Activated T-cell treated with anti-CD3 and anti-CD28 coated beads, Interleukin-2, amount 50 U/mL, for 48 hours (primary cell): ENCODE results near the gene HDLBP.
A peak's percentile ranks its signal among the peaks of the same experiment; 100 is the strongest.

Experiments
- DNase-seq, 2 experiments: peaks; one replicate each; pipeline ENCODE4 v3.0.0-alpha.2; 2020

Gene HDLBP

DNA sequence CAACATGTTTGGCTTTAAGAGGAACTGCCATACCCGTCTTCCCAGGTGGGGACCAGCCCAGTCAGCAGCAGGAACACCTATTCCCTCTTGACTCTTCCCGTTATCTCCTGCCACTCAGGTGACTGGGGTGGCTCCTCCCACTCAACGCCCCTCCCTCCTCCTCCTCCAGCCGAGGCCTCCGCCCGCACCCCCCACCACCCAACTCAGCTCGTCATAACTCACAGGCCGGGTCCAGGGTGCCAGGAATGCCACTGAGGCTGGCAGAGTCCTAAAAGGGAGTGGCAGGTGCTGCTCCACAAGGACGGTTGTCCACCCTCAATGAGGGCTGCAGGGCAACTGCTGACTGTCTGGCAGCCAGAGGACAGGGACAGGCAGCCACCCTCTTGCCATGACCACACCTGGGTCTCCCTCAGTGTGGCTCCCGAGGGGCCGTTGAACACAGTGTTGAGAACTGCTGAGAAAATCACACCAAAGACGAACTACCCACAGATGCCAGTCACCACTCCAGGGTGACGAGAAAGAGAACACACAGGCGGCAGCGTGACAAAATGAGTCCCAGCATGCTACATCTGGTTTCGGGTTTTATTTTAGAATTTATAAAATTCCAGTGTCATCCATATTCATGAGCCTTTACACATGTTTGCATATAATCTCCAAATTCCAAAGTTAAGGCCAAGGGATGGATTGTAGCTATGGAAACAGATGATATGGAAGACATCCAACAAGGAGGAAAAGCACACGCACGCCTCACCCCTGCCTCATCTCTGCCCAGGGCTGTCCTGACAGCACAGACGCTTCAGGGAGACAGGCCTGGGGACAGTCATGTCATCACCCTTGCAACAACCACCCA lies 88.5 kb downstream of the HDLBP start:
- DNase-seq: no peak

DNA sequence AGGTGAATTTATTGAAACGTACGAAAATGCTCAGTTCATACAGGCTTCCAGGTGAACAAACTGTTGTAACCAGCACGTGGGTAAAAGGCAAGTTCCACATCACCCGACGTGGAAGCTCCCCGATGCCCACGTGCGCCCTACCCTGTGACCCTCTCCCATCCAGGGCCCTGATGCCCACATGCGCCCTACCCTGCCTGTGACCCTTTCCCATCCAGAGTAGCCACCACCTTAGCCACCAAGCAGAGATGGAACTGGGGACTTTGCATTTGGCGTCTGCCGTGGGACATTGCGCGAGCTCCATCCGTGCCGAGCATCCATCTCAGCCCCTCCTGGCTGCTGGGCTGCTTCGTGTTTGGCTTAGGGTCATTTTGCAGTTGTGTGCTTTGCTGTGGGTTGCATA lies 89.5 kb downstream of the HDLBP start:
- no peak for DNase-seq

DNA sequence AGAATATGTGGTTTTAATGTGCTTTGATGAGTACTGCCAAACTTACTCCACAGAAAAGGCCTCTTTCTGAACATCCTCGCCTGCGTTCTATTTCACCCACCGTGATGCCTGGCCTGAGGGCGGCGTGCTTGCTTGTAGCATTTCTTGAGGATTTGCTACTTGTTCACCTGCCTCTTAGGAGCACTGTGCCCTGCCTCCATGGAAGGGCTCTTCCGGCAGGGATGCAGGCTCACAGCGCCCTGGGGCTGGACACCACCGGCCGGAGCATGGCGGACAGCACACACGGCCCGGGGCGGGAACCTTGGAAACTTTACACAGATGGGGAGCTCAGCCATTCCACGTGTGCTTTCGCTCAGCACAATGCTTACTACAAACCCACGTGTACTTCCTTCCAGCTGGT lies 89.9 kb downstream of the HDLBP start:
- no peak for DNase-seq

DNA sequence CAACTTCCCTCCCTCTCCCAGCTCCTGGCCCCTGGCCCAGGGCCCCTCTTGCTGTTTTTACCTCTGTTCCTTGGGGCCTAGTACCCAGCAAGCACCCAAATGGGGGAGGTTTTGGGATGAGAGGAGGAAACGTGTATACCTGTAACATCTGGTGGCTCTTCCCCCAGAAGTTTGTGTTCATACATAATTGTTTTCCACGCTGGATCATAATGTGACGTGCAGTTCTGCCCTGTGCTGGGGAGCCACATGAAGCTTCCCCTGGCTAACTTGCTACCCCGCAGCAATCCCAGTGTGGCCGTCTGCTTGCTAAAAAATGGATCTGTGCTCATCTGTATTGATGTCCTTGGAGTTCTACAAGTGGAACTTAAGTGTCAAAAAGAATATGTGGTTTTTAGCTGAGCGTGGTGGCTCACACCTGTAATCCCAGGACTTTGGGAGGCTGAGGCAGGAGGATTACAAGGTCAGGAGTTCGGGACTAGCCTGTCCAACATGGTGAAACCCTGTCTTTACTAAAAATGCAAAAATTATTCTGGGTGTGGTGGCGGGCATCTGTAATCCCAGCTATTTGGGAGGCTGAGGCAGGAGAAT lies 90.5 kb downstream of the HDLBP start:
- no peak for DNase-seq

DNA sequence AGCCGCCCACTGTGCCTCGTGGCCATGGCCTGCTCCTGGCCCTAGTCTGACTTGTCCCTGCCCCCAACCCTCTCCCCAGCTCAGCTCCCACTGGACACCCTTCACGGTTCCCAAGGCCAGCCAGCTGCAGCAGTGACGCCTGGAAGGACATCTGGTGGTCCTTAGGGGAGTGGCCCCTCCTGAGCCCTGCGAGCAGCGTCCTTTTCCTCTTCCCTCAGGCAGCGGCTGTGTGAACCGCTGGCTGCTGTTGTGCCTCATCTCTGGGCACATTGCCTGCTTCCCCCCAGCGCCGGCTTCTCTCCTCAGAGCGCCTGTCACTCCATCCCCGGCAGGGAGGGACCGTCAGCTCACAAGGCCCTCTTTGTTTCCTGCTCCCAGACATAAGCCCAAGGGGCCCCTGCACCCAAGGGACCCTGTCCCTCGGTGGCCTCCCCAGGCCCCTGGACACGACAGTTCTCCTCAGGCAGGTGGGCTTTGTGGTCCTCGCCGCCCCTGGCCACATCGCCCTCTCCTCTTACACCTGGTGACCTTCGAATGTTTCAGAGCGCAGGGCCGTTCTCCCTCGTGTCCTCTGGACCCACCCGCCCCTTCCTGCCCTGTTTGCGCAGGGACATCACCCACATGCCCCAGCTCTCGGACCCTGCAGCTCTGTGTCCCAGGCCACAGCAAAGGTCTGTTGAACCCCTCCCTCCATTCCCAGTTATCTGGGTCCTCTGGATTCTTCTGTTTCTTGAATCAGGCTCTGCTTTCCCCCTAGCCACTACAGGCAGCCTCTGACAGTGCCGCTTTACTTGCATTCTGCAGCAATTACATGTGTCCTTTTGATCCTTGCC lies 91.2 kb downstream of the HDLBP start:
- no peak for DNase-seq

DNA sequence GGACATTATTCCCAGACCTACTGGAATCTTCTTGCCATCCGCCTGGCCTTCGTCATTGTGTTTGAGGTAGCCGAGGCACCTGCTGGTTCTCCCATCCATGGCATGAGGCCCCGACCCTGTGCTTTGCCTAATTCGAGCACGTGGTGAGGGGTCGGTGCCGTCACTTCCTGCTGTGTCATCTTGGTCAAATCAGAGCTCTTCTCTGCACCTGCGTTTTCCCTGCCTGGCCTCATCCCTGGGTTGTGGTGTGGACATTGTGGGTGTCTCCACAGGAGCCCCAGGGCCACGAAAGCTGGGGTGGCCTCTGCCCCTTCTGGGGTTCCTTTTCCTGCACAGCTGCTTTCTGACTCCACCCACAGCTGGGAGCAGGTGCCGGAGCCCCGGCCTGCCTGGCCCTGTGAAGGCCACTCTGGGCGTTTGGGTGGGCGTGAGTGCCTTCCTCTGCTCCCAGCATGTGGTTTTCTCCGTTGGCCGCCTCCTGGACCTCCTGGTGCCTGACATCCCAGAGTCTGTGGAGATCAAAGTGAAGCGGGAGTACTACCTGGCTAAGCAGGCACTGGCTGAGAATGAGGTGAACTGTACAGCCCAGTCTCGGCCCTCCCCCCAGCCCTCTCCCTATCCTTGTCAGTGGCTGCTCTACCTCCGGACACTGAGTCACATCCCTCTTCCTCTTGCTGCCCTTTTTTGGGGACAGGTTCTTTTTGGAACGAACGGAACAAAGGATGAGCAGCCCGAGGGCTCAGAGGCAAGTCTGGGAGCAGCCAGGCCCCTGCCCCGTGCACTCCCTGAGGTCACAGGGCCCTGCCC lies 92.1 kb downstream of the HDLBP start:
- DNase-seq: no peak

DNA sequence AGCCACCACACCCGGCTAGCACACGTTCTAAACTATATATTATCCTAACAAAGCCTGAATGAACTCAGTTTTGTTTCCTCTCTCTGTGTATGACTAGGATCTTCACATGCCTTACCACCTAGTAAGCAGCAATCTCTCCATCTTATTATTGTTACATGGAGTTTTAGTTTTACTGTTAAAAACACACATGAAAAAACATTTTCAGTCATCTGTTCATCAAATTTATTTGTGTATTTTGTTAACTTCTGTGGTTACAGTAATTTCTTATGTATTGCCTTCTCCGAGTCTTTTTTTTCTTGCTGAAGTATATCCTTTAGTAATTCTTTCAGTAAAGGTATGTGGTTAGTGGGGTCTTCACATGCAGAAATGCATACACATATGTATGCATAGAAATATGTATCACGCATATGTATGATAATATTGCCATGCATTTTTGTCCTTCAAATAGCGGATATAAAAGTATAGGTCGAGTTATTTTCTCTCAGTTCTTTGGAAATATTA lies 95.6 kb downstream of the HDLBP start:
- DNase-seq: no peak

DNA sequence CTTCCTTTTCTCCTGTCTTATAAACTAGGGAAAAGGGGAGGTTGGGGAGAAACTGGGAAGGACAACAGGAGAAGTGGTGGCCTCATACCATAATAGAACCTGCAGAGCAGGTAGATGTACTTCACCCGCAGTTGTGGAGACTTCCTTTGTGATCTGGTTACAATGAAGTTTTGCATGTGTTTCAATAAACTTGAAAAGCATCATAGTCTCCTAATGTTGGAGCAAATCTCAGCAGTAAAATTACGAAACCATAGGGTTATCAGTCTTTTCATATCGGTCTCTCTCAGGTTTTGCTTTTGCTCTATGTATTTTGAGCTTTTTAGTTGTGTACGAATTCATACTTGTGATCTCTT lies 96.5 kb downstream of the HDLBP start:
- DNase-seq: no peak

DNA sequence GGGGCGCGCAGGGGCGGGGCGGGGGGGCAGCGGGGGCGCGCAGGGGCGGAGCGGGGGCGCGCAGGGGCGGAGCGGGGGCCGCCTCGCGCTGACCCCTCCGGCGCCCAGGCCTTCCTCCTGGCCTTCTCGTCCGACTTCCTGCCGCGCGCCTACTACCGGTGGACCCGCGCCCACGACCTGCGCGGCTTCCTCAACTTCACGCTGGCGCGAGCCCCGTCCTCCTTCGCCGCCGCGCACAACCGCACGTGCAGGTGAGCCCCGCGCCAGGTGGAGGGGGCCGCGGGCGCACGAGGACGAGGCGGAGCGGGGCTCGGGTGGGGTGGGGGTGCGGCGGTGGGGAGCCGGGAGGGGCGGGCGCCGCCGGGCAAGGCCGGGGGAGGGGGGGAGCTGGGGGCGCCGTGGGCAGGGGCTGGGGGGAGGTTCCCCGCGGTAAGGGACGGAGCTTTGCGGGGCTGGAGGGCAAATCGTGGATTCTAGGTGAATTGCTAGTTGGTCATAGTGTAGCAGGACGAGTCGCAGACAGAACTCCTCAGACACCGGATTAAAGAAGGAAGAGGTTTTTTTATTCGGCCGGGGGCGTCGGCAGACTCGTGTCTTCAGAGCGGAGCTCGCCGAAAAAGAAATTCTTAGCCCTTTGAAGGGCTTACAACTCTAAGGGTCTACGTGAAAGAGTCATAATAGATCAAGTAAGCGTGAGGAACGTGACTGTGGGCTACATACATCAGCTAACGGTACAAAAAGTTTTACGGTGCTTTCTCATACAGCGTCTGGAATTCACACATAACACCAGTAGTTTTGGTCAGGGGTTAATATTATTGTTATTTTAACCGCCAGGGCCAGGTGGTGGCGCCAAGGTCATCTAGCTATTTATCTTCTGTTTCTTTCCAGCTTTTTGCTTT lies 97.1 kb downstream of the HDLBP start:
- peak; percentile 41 to 58 for DNase-seq

DNA sequence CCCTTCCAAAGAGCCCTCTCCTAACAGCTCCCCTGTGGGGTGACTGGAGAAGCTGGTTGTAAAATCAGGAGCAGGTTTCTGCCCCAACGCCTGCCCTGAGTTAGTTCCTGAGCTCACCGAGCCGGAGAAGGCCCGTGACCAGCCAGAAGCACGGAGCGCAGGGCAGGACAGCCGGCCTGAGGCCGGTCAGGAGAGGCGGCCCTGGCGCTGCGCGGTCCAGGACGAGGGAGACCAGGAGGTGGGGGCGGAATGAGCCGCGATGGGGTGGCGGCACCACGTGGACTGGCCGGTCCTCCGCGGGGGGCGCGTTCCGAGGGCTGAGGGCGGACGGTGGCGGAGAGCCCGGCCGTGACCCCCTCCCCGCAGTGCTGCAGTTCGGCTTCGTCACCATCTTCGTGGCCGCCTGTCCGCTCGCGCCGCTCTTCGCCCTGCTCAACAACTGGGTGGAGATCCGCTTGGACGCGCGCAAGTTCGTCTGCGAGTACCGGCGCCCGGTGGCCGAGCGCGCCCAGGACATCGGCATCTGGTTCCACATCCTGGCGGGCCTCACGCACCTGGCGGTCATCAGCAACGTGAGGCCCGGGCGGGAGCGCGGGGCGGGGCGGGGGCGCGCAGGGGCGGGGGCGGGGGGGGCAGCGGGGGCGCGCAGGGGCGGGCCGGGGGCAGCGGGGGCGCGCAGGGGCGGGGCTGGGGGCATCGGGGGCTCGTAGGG lies 98.0 kb downstream of the HDLBP start:
- DNase-seq: peak; percentile 50 to 62

DNA sequence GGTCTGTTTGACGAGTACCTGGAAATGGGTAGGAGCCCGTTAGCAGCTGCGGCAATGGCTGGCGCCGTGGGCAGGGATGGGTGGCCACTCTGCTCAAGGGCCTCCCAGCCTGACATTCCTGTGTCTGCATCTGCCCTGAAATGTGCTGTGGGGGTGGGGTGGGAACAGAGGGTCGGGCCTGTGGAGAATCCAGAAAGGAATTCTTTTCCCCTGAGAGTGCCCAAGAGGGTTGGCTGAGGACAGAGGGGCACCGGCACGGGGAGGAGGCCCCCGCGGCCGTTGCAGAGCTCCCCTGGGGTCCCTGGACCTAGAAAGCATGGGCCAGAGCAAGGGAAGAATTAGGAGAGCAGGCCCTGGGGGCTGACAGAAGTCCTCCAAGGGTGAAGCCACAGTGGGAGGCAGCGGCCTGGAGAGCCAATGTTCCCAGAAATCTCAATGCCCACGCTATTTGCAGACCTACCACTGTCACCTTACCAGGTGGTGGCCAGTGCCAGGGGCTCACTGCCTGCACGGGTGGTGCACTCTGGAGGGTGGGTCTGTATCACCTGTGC lies 99.2 kb downstream of the HDLBP start:
- DNase-seq: no peak

DNA sequence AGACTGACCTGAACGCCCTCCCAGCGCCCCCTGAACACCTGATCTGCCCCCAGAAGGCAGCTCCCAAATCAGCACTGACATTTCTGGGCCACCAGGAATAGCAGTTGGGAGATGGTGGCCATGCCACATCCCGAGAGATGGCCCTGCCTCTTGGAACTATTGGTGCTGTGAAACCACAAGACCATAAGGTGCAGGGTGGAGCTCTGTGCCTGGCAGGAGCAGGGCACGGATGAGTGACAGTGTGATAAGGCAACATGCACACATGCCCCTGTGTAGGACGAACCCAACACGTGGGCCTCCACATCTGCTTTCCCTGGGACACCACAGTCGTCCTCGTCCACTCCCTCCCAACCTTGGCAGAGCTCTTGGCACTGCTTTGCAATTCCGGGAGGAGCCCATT lies 100.1 kb downstream of the HDLBP start:
- no peak for DNase-seq

DNA sequence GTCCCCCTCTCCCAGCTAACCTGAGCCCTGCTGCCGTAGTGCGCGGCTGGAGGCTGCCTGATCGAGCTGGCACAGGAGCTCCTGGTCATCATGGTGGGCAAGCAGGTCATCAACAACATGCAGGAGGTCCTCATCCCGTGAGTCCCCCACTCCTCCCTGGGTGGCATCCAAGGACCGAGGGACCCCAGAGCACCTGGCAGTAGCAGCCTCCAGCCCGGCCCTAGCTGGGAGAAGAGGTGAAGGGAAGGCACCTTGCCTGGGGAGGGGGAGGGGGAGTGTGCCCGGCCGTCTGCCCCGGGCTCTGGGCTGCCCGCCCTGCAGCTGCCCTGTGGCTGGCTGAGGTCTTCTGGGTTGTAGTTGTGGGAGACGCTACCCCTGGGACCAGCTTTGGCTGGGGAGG lies 100.7 kb downstream of the HDLBP start:
- DNase-seq: no peak

DNA sequence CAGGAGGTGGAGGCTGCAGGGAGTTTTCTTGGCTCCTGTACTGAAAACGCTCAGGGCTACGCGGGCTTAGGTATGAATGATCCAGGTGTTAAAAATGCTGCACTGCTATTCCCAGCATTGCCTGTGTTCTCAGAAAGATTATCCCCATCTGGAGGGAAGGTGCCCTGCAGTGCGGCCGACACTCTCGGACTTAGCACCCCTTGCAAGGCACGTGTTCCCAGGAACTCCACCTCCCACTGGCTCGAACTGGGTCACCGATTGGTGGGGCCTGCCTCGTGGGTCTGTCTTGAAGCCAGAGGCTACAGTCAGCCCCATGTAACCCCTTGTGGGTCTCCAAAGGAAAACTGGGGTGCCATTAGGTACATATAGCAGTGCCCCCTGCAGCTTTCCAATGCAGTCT lies 101.3 kb downstream of the HDLBP start:
- DNase-seq: no peak

DNA sequence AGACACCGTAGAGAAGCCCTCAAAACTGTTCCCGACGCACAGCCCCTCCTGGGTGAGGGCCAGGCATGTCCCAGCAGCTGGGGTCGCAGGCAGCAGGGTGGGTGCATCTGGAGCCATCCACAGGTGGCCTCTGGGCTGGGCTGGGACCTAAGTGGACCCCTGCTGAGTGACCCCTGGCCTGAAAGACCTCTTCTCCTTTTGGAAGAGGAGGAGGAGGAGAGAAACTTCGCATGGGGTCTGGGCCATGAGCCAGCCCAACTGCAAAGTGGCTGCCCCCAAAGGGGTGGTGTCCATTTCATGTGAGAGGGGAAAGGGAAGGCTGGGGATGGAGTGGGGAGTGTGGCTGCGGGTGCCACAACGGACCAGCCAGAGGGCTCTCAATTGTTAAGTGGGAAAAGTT lies 101.9 kb downstream of the HDLBP start:
- DNase-seq: no peak

DNA sequence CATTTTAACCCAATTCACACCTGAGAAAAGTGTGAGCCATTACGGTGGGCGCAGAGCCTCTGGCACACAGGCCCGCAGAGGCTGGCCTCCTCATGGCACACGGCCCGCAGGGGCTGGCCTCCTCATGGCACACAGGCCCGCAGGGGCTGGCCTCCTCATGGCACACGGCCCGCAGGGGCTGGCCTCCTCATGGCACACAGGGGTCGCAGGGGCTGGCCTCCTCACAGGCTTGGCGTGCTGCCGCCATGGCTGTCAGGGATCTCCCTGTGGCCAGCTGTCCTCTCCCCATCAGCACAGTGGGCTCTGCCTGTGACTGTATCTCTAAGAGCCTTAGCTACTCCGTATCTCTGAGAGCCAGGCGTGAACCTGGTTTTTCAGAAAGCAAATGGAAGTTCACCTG lies 102.4 kb downstream of the HDLBP start:
- DNase-seq: no peak

DNA sequence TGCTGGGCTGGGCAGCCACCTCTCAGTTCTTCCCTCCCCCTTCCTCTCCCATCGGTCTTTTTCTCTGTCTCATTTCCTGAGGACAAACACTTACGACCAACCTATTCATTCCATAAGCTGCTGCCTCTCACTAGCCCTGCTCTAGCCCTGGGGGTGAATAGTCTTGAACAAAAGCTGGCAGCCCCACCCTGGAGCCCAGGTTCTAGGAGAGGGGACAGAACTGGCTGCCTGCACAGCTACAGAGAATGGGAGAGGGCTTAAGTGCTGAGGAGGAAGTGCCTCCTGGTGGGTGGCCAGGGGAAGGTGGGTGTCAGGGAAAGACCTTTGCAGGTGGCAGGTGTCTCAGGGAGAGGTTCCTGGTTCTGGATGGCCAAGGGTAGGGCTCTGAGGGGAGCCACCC lies 104.2 kb downstream of the HDLBP start:
- no peak for DNase-seq

DNA sequence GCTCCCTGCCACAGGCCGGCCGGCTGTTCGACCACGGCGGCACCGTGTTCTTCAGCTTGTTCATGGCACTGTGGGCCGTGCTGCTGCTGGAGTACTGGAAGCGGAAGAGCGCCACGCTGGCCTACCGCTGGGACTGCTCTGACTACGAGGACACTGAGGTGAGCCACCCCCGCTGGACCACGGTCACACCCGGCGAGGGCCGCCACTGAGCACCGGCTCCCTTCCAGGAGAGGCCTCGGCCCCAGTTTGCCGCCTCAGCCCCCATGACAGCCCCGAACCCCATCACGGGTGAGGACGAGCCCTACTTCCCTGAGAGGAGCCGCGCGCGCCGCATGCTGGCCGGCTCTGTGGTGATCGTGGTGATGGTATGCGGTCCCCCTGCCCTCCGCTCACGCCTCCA lies 106.2 kb downstream of the HDLBP start:
- no peak for DNase-seq

DNA sequence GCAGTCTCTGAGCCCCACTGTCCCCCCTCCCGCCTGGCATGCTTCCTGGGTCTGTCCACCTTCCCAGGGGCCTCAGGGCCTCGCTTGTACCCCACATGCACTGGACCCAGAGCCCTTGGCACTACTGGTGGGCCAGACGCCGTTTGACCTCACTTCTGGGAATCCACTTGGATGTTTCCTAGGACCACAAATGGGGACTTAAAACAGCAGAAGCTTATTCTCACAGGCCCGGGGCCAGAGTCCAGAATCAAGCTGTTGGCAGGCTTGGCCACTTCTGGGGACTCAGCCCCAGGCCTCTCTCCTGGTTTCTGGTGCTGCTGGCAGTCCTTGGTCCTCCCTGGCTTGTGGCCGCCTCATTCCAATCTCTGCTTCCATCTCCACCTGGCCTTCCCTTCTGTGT lies 107.4 kb downstream of the HDLBP start:
- no peak for DNase-seq

DNA sequence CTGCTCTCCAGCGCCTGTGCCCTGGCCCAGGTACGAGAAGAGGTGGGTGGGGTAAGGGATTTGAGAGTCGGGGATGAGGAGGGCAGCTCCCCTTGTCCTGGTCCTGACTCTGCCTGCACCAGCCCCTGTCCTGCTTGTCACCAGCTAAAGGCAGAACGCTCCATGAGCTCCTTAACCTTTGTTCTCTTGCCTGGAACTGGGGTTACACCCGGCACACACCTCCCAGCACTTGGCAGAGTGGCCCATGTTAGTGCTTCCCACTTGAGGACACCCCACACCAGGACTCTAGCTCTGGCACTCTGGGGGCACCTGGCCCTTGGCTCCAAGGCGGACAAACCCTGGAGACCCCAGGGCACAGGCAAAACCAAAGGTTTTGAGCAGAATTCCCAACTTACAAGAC lies 107.8 kb downstream of the HDLBP start:
- DNase-seq: no peak

DNA sequence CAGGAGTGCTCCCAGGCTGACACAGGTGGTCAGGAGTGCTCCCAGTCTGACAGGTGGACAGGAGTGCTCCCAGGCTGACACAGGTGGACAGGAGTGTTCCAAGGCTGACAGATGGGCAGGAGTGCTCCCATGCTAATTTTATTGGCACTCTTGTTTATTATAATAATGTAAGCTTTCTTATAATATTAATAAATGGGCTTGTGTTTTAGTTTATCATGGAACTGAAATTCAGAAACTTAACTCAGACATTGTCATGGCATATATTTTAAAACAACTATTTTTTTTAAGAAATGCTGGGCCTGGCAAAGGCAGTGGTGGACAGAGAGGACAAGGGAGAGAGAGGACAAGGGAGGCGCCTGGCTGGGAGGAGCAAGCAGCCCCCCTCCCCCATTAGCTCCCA lies 108.3 kb downstream of the HDLBP start:
- no peak for DNase-seq
